DOHH2 (cell line): Measurements from ENCODE around the gene MTCH1.

Experiments used
- H3F3A ChIP-seq: fragments of 200-600 bp; sonication (generic), shearing (Covaris generic); 2 replicates; pipeline ENCODE4 v1.6.0; 2016; ENCODE audit warnings: antibody characterized with exemption, mild to moderate bottlenecking; ENCODE audit not compliant: control insufficient read depth, insufficient read depth
- H3K27ac ChIP-seq: fragments of 200-600 bp; sonication (generic); 2 replicates; pipeline ENCODE4 v1.5.1; 2014; ENCODE audit warnings: low read depth, mild to moderate bottlenecking, low read length, moderate library complexity
- H3K27me3 ChIP-seq: fragments of 200-600 bp; sonication (generic); 2 replicates; pipeline ENCODE4 v1.6.1; 2014; ENCODE audit warnings: mild to moderate bottlenecking, low read length, mixed read lengths; ENCODE audit not compliant: control insufficient read depth
- H3K36me3 ChIP-seq: fragments of 200-600 bp; sonication (generic); 2 replicates; pipeline ENCODE4 v1.6.1; 2014; ENCODE audit warnings: mild to moderate bottlenecking, low read length, moderate library complexity, mixed read lengths; ENCODE audit not compliant: control insufficient read depth
- H3K4me1 ChIP-seq: fragments of 200-600 bp; sonication (generic); 2 replicates; pipeline ENCODE4 v1.6.1; 2014; ENCODE audit warnings: mild to moderate bottlenecking, low read length, mixed read lengths; ENCODE audit not compliant: control insufficient read depth
- H3K4me2 ChIP-seq: fragments of 200-600 bp; sonication (generic); 2 replicates; pipeline ENCODE4 v1.6.0; 2014; ENCODE audit warnings: mild to moderate bottlenecking, low read length, moderate library complexity
- H3K4me3 ChIP-seq: fragments of 200-600 bp; sonication (generic); 2 replicates; pipeline ENCODE4 v1.5.1; 2014; ENCODE audit warnings: mild to moderate bottlenecking, low read length, mixed read lengths
- H3K79me2 ChIP-seq: fragments of 200-600 bp; sonication (generic); 2 replicates; pipeline ENCODE4 v1.6.1; 2014; ENCODE audit warnings: mild to moderate bottlenecking, low read length, mixed read lengths; ENCODE audit not compliant: control insufficient read depth
- H3K9me2 ChIP-seq: fragments of 200-600 bp; sonication (generic); replicated peaks from 2 replicates; pipeline ENCODE4 v1.6.1; 2014; ENCODE audit warnings: mild to moderate bottlenecking, low read length, mixed read lengths; ENCODE audit not compliant: control insufficient read depth
- H3K9me3 ChIP-seq: fragments of 200-600 bp; sonication (generic); 2 replicates; pipeline ENCODE4 v1.6.1; 2014; ENCODE audit warnings: antibody characterized with exemption, low read length, mixed read lengths; ENCODE audit not compliant: control insufficient read depth, insufficient read depth
- H4K20me1 ChIP-seq: fragments of 200-600 bp; sonication (generic); 2 replicates; pipeline ENCODE4 v1.6.0; 2014; ENCODE audit warnings: low read depth, mild to moderate bottlenecking, antibody characterized with exemption, low read length, moderate library complexity; ENCODE audit not compliant: control insufficient read depth, insufficient read depth
- CTCF ChIP-seq: fragments of 200-600 bp; sonication (generic); IDR thresholded peaks from one replicate; pipeline ENCODE4 v1.5.1; 2014; ENCODE audit warnings: antibody characterized with exemption, mild to moderate bottlenecking, low read depth, low read length; ENCODE audit not compliant: poor library complexity, severe bottlenecking
- EZH2phosphoT487 ChIP-seq: fragments of 200-600 bp; sonication (generic); IDR thresholded peaks from 2 replicates; pipeline ENCODE4 v1.6.1; 2017; ENCODE audit warnings: borderline replicate concordance, mild to moderate bottlenecking, antibody characterized with exemption, low read length, moderate library complexity, mixed read lengths

MTCH1 gene

GRCh38 chr6:36971921-36972673, 13.9 kb downstream of the MTCH1 start:
- no peaks in the 10 kb centered on the region for H3K9me3 ChIP-seq
- no peaks in the 10 kb centered on the region for H4K20me1 ChIP-seq
- H3F3A ChIP-seq, result no peaks in the 10 kb centered on the region
- no peaks in the 10 kb centered on the region for H3K27me3 ChIP-seq
- no peak overlapping the region for H3K4me3 ChIP-seq
- no peak overlapping the region for H3K4me2 ChIP-seq
- H3K27ac ChIP-seq, result no peak overlapping the region
- H3K4me1 ChIP-seq, result no peaks in the 10 kb centered on the region
- H3K36me3 ChIP-seq, result peaks cover 98% of the 10 kb centered on the region
- no peaks in the 10 kb centered on the region for H3K79me2 ChIP-seq
- H3K9me2 ChIP-seq, result no peaks in the 10 kb centered on the region
- TF ChIP-seq CTCF (no peak), EZH2phosphoT487 (no peak)

GRCh38 chr6:36970892-36971842, 14.8 kb downstream of the MTCH1 start:
- no peak for TF ChIP-seq CTCF
- TF ChIP-seq EZH2phosphoT487, result no peak

GRCh38 chr6:36969988-36970891, 15.8 kb downstream of the MTCH1 start:
- TF ChIP-seq EZH2phosphoT487 (no peak), CTCF (no peak)

More at GRCh38 chr6:36970892-36971842, 14.8 kb downstream of the MTCH1 start:
- Histone ChIP-seq H3K36me3 (peaks cover 89% of the 10 kb centered on the region), H3K4me1 (no peaks in the 10 kb centered on the region), H4K20me1 (no peaks in the 10 kb centered on the region), H3K4me2 (no peak overlapping the region), H3K27ac (no peak overlapping the region), H3K4me3 (no peak overlapping the region), H3K9me2 (no peaks in the 10 kb centered on the region), H3K9me3 (no peaks in the 10 kb centered on the region), H3K27me3 (no peaks in the 10 kb centered on the region), H3K79me2 (no peaks in the 10 kb centered on the region), H3F3A (no peaks in the 10 kb centered on the region)

More at GRCh38 chr6:36969988-36970891, 15.8 kb downstream of the MTCH1 start:
- Histone ChIP-seq H3K9me2 (no peaks in the 10 kb centered on the region), H3F3A (peaks cover 3% of the 10 kb centered on the region), H3K9me3 (no peaks in the 10 kb centered on the region), H3K4me3 (no peak overlapping the region), H3K79me2 (no peaks in the 10 kb centered on the region), H3K27me3 (no peaks in the 10 kb centered on the region), H3K36me3 (peaks cover 80% of the 10 kb centered on the region), H3K4me2 (no peak overlapping the region), H4K20me1 (no peaks in the 10 kb centered on the region), H3K27ac (no peak overlapping the region), H3K4me1 (no peaks in the 10 kb centered on the region)
